ENCODE data around the gene ILF3.

ILF3 gene

DNA sequence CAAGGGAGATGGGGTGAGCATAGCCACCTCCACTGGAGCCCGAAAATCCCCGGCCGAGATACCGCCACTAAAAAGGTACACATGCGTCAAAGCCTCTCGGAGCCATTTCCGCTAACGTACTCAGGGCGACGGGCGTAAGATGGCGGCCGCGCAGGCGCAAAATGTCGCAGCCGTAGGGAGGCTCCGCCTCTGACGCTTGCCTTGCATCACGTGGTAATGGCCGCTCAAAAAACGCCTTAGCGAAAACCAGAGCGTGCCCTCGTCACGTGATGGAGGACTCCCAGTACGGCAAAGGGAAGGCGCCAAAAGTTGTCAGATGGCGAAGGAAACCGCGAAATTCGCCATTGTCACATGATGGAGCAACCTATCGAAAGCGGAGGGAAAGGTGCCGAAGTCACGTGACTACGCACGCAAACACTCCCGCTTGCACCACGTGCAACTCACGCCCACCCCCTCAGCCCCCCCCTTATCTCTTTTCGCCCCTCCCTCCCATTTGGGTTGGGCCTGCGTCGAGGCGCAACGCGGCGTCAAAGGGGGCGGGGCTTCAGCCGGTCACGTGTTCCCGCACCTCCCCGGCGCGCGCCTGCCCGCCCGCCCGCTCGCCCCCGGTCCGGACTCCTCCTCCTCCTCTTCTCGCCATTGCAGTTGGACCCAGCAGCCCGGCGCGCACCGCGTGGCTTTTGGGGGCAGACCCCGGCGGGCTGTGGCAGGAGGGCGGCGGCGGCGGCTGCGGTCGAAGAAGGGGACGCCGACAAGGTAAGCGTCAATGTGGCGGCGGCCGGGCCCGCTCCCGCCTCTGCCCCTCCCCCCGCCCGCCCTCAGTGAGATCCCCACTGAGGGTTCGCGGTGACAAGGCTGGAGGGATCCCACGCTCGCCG, at the start of gene ILF3:
TSS of gene ILF3 (plus strand) at position 615 of the 878 bp plus-strand sequence. CDS start 16,260 bp downstream, outside the sequence.
- in situ Hi-C loops (cut with HindIII; ENCODE audit: low pct_ligation_motif_present, low pct_unique_long_range_greater_than_20kb, low sequenced_read_pairs): no loop called here
- DNase-seq: peak; percentile 99

DNA sequence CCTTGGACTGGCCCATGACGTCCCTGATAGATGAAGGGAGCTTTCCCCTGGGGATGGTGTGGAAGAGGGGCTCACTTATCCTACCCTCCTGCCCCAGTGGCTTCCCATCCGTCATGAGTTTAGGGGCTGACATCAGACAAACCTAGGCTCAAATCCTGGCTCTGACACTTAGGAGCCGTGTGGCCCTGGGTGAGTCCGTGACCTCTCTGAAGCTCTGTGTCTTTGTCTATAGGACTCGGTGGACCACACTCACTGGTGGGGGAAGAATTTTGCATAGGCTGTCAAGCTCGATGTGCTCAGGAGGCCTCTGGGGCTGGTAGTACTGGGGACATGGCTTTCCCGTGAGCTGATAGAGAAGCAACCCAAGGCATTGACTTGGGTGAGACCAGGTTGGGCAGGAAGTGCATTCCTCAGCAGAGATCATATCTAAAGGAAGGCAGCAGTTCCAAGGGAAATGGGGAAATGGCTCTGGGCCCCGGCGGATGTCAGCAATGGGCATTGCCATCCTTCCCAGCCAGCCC, 49.6 kb upstream of the ILF3 start:
- no peak for DNase-seq
- in situ Hi-C loops (cut with HindIII; ENCODE audit: low pct_ligation_motif_present, low pct_unique_long_range_greater_than_20kb, low sequenced_read_pairs): no loop called here

DNA sequence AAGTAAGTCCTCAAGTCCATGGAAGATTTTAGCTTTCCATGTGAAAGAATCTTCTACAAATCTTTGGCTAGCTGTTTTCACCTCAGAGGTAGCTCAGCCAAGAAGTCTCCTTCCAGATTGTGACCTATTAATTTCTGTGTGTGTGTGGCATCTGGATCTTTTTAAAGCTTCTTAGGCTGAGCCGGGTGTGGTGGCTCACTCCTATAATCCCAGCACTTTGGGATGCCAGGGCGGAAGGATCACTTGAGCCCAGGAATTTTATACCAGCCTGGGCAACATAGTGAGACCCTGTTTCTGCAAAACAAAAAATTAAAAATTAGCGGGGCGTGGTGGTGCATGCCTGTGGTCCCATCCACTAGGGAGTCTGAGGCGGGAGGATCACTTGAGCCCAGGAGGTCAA, 42.2 kb upstream of the ILF3 start:
- no peak for DNase-seq
- in situ Hi-C loops (cut with HindIII; ENCODE audit: low pct_ligation_motif_present, low pct_unique_long_range_greater_than_20kb, low sequenced_read_pairs): no loop called here

DNA sequence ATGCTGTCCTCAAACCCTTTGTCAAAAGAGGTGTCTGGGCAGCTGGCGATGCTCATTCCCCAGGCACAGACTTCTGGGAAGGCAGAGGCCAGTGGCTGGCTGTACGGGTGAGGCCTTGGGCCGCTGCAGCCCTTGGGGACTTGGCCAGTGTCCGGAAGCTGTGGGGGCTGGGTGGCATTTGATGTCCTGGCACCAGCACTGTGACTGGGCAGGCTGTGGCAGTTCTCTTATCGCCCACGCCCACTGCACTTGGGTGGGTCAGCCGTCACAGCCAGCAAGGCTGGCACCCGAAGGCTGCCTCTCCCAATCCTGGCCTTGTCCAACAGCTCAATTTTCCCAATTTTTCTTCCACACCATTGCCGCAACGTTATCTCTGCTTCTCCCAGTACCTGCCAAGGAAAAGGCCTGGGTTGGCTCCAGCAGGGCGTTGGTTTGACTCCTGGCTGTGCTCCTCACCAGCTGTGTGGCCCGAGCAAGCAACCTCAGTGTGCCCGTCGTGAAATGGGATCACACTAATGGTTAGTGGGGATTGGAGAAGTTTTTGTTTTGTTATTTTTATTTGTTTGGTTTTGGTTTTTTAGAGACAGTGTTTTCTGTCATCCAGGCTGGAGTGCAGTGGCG, 41.5 kb upstream of the ILF3 start:
- no peak for DNase-seq
- in situ Hi-C loops (cut with HindIII; ENCODE audit: low pct_ligation_motif_present, low pct_unique_long_range_greater_than_20kb, low sequenced_read_pairs): no loop called here

DNA sequence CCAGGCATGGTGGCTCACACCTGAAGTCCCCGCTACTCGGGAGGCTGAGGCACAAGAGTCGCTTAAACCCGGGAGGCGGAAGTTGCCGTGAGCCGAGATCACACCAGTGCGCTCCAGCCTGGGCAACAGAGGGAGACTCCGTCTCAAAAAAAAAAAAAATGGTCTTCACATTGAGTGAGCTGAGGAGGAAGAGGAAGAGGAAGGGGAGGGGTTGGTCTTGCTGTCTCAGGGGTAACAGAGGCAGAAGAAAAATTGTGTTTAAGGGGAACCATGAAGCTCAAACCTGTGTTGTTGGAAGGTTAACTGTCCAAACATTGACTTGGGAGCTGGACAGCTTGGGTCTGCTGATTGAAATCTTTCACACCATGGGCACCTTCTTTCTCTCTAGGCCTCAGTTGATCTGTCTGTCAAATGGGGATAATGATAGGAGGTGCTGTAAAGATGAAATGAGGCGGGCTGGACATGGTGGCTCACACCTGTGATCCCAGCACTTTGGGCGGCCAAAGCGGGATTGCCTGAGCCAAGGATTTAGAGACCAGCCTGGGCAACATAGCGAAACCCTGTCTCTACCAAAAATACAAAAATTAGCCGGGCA, 38.6 kb upstream of the ILF3 start:
- DNase-seq: no peak
- in situ Hi-C loops (cut with HindIII; ENCODE audit: low pct_ligation_motif_present, low pct_unique_long_range_greater_than_20kb, low sequenced_read_pairs): no loop called here

DNA sequence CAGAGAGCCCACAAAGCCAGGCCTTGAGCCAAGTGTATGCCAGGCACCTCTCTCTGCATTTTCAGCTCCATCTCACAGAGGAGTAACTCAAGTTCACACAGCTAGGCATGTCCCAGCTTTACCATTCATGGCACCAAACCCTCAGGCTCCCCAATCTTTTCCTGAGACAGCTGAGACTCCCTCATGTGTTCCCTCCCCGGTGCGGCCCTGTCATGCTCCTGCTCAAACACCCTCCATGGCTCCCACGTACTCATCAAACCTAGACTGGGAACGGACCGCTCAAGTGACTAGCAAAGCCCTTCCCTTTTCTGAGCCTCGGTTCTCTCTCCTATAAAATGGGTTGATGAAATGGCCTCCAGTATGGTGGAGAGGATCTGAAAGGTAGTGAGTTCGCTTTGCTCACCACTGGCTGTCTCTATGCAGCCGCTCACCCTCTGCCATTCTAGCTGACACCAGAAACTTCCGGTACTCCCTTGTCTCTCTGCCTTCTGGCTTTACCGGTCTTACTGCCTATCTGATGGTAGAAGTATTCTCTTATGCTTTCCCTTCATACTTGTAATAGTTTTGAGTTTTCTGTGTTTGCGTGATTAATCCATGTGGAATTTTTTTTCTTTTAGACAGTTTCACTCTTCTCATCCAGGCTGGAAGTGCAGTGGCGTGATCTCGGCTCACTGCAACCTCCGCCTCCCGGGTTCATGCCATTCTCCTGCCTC, 36.6 kb upstream of the ILF3 start:
- in situ Hi-C loops (cut with HindIII; ENCODE audit: low pct_ligation_motif_present, low pct_unique_long_range_greater_than_20kb, low sequenced_read_pairs): no loop called here

DNA sequence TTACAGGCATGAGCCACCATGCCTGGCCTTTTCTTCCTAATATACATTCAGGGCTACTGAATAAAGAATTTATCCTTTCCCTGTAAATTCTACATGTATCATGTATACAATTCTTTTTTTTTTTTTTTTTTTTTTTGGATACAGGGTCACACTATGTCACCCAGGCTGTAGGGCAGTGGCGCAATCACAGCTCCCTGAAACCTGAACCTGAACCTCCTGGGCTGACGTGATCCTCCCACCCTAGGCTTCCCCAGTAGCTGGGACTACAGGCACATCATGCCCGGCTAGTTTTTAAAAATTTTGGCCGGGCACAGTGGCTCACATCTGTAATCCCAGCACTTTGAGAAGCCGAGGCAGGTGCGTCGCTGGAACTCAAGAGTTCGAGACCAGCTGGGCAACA, 35.3 kb upstream of the ILF3 start:
- in situ Hi-C loops (cut with HindIII; ENCODE audit: low pct_ligation_motif_present, low pct_unique_long_range_greater_than_20kb, low sequenced_read_pairs): no loop called here
- no peak for DNase-seq

More for the DNA sequence above, 36.6 kb upstream of the ILF3 start:
- no peak for DNase-seq

DNA sequence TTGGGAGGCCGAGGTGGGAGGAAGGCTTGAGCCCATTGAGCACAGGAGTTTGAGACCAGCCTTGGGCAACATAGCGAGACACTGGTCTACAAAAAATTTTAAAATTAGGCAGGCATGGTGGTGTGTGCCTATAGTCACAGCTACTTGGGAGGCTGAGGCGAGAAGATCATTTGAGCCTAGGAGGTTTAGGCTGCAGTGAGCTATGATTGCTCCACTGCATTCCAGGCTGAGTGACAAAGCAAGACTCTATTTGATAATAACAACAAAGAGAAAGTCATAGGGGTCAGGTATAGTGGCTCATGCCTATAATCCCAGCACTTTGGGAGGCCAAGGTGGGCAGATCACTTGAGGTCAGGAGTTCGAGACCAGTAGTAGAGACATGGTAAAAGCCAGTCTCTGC, 33.4 kb upstream of the ILF3 start:
- no peak for DNase-seq
- in situ Hi-C loops (cut with HindIII; ENCODE audit: low pct_ligation_motif_present, low pct_unique_long_range_greater_than_20kb, low sequenced_read_pairs): no loop called here

DNA sequence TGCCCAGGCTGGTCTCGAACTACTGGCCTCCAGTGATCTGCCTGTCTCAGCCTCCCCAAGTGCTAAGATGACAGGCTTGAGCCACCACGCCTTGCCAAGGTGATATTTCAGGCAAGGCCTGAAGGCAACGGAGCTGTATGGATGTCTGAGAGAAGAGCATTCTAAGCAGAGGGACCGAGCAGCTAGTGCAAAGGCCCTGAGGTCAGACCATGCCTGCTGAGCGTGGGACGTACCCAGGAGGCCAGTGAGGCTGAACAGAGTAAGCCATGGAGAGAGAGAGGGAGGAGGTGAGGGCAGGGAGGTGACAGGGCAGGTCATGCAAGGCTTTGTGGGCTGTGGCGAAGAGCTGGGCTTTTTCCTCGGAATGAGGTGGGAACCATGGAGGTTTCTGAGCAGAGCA, 32.2 kb upstream of the ILF3 start:
- in situ Hi-C loops (cut with HindIII; ENCODE audit: low pct_ligation_motif_present, low pct_unique_long_range_greater_than_20kb, low sequenced_read_pairs): no loop called here
- no peak for DNase-seq

DNA sequence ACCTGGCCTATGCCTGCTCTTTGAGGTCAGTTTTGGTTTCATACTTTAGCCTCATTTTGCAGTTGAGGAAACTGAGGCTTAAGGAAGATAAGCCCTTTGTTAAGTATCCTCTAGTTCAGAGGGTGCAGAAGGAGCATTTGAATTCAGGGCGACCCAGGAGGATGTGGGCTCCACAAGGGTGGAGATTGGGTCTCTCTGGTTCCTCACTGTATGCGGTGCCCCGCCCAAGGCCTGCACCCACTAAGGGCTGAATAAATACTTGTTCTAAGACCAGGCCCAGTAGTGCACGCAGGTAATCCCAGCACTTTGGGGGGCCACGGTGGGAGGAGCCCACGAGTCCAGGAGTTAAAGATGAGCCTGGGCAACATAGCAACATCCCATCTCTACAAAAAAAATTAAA, 29.6 kb upstream of the ILF3 start:
- in situ Hi-C loops (cut with HindIII; ENCODE audit: low pct_ligation_motif_present, low pct_unique_long_range_greater_than_20kb, low sequenced_read_pairs): no loop called here

DNA sequence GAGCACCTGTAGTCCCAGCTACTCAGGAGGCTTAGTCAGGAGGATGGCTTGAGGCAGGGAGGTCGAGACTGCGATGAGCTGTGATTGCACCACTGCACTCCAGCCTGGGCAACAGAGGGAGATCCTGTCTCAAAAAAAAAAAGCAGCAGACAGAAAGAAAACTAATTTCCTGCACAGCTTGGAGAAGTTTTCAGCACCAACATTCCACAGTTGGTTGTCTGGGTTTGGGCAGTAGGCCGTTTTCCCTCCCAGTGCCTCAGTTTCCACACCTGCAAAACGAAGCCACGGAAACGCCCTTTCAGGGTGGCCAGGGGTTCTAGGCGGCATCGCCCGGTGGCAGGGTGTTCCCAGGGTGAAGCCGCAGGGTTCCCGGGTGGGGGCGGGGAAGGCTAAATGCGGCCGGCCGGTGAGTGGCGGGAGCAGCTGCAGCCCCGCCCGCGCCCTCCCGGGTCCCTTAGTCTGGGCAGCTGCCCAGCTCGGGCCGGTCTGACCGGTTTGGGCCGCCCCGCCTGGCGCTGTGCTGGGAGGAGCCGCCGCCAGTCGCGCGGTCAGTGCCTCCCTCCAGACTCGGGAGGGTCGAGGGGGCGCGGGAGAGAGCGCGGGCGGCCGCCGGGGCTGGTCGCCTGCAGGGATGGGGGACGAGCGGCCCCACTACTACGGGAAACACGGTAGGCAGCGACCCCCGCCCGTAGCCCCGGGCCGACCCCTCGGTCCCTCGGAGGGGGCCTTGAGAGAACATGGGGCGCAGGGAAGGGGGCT, 29.0 kb upstream of the ILF3 start, which contains the start of gene SLC44A2:
TSS of gene SLC44A2 (plus strand) at position 551 of the 759 bp plus-strand sequence. CDS start at position 632, 81 bp downstream.
- in situ Hi-C loops (cut with HindIII; ENCODE audit: low pct_ligation_motif_present, low pct_unique_long_range_greater_than_20kb, low sequenced_read_pairs): no loop called here
- DNase-seq: peak; percentile 57

More for the DNA sequence above, 29.6 kb upstream of the ILF3 start:
- no peak for DNase-seq

DNA sequence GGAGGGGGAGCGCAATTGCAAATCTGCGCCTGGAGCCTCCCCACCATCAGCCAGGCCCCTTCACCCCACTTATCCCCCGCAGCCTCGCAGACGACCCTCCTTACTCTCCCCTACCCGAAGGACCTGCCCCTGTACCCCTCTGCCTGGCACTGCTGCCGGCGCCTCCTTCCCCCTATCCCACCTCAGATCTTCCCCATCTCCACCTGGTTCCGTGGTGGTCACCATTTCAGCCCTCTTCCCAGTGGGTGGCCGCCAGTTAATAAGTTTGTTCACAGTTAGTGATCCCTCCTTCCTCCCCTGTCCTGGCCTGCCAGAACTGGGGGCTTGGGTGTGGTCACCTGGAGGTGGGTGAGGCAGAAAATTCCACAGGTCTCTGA, 28.4 kb upstream of the ILF3 start:
- in situ Hi-C loops (cut with HindIII; ENCODE audit: low pct_ligation_motif_present, low pct_unique_long_range_greater_than_20kb, low sequenced_read_pairs): no loop called here
- no peak for DNase-seq

DNA sequence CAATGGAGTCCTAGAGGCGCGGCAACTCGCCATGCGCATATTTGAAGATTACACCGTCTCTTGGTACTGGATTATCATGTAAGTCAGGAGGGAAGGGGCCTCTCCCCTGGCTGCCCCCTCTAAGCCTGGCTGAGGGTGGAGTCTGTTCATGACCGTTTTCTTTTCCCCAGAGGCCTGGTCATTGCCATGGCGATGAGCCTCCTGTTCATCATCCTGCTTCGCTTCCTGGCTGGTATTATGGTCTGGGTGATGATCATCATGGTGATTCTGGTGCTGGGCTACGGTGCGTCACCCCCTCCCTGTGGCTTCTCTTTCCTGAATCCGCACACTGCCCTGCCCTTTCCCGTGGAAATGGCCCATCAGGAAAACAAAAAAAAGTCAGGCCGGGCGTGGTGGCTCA, 22.3 kb upstream of the ILF3 start:
- in situ Hi-C loops (cut with HindIII; ENCODE audit: low pct_ligation_motif_present, low pct_unique_long_range_greater_than_20kb, low sequenced_read_pairs): no loop called here
- DNase-seq: no peak

DNA sequence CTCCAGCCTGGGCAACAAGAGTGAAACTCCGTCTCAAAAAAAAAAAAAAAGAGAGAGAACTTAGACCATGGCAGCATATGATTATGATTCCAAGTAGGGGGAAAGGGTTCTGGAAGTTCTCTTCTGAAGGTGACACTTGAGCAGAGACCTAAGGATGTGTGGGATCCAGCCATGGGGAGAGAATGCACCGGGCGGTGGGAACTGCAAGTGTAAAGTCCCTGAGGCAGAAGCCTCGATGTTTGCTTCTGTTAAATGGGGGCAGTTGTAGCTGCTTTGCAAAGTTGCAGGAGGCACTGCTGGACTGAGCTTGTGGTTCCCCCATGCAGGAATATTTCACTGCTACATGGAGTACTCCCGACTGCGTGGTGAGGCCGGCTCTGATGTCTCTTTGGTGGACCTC, 19.7 kb upstream of the ILF3 start:
- DNase-seq: no peak
- in situ Hi-C loops (cut with HindIII; ENCODE audit: low pct_ligation_motif_present, low pct_unique_long_range_greater_than_20kb, low sequenced_read_pairs): no loop called here

DNA sequence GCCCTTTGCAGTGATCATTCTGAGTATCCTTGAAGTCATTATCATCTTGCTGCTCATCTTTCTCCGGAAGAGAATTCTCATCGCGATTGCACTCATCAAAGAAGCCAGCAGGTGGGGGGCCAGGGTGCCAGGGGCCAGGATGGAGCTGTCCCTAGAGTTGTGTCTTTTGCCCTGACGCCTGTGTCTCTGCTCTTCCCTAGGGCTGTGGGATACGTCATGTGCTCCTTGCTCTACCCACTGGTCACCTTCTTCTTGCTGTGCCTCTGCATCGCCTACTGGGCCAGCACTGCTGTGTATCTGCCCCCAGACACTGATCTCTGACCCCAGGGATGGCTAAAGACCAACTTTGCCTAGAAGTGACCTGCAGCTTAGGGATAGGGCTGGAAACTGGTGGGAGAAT, 19.2 kb upstream of the ILF3 start:
- in situ Hi-C loops (cut with HindIII; ENCODE audit: low pct_ligation_motif_present, low pct_unique_long_range_greater_than_20kb, low sequenced_read_pairs): no loop called here
- DNase-seq: no peak

DNA sequence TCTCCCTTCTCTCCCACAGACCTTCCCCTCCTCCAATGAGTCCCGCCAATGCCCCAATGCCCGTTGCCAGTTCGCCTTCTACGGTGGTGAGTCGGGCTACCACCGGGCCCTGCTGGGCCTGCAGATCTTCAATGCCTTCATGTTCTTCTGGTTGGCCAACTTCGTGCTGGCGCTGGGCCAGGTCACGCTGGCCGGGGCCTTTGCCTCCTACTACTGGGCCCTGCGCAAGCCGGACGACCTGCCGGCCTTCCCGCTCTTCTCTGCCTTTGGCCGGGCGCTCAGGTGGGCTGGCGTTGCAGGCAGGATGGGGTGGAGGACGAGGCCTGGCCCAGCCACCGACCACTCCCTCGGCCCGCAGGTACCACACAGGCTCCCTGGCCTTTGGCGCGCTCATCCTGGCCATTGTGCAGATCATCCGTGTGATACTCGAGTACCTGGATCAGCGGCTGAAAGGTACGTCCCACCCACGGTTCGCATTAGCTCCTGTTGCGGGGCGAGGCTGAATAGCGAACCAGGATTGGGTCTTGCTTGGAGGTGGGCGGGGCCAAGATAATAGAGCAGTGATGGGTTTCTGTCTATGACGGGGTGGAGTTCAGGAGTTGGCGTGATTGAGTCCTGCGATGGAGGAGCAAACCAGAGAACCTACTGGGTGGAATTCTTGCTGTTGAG, 17.7 kb upstream of the ILF3 start:
- no peak for DNase-seq
- in situ Hi-C loops (cut with HindIII; ENCODE audit: low pct_ligation_motif_present, low pct_unique_long_range_greater_than_20kb, low sequenced_read_pairs): no loop called here

DNA sequence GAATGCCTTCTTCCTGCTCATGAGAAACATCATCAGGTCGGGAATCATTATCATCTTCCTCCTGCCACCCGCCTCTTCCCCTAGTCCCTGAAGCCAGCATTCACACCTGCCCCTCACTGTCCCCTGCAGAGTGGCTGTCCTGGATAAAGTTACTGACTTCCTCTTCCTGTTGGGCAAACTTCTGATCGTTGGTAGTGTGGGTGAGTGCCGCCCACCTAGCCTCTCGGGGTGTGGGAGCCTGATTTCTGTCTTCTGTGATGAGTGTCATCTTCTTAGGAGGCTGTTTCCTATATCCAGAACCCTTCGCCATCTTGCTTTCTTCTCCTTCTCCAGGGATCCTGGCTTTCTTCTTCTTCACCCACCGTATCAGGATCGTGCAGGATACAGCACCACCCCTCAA, 16.3 kb upstream of the ILF3 start:
- in situ Hi-C loops (cut with HindIII; ENCODE audit: low pct_ligation_motif_present, low pct_unique_long_range_greater_than_20kb, low sequenced_read_pairs): no loop called here

DNA sequence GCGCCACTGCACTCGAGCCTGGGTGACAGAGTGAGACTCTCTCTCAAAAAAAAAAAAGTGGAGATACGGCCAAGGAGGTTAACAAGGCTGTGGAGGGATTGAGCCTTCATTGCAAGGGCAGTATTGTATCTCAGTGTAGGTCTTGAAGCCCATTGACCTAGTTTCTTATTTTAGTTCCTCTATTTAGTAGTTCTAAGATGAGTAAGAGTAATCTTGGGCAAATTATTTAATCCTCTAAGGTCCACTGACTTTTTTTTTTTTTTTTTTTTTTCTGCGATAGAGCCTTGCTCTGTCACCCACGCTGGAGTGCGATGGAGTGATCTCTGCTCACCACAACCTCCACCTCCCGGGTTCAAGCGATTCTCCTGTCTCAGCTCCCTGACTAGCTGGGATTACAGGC, 14.3 kb upstream of the ILF3 start:
- in situ Hi-C loops (cut with HindIII; ENCODE audit: low pct_ligation_motif_present, low pct_unique_long_range_greater_than_20kb, low sequenced_read_pairs): no loop called here
- DNase-seq: no peak

More for the DNA sequence above, 16.3 kb upstream of the ILF3 start:
- DNase-seq: no peak

Data from ACHN (cell line).